Muscle of leg (tissue), 11 donors: ENCODE measurements around the gene SMCO1. TPM values are rescaled to one million over a fixed set of nuclear protein-coding genes. Genes with fewer than 3 reads are reported as not detected.
"Not testable (repeated sequence)": the region's sequence is repeated elsewhere in the genome, so short reads cannot be mapped to it uniquely, and the experiment has no call there.

Experiments used
- DNase-seq: peaks from one replicate; pipeline ENCODE4 v3.0.0; 2013
- H3K27ac ChIP-seq: one replicate; pipeline ENCODE4 v1.5.1; 2013; ENCODE audit warnings: mild to moderate bottlenecking, low read length, control low read depth
- H3K27me3 ChIP-seq: one replicate; pipeline ENCODE4 v1.6.1; 2013; ENCODE audit warnings: low read length; ENCODE audit not compliant: control insufficient read depth, insufficient read depth
- H3K36me3 ChIP-seq: one replicate; pipeline ENCODE4 v1.6.1; 2013; ENCODE audit warnings: low read length; ENCODE audit not compliant: control insufficient read depth, insufficient read depth
- H3K4me1 ChIP-seq: one replicate; pipeline ENCODE4 v1.6.1; 2013; ENCODE audit warnings: low read length; ENCODE audit not compliant: control insufficient read depth, insufficient read depth
- H3K4me3 ChIP-seq: one replicate; pipeline ENCODE4 v1.5.1; 2013; ENCODE audit warnings: low read length, control low read depth
- H3K9me3 ChIP-seq: replicated peaks from 2 replicates; pipeline ENCODE4 v1.6.1; 2013; ENCODE audit warnings: low read depth, low read length; ENCODE audit not compliant: control insufficient read depth
- WGBS: methylation state at CpG from one replicate; pipeline ENCODE4 v1.1.5; 2013; ENCODE audit warnings: missing lambda C conversion rate; ENCODE audit not compliant: insufficient coverage; 5-methylcytosine and 5-hydroxymethylcytosine counted together
- polyA plus RNA-seq, 8 donors: library from polyadenylated mRNA; unstranded; fragments of 120-200 nt; gene quantifications; one replicate each; pipeline versions ENCODE4 v1.2.1 to v1.2.3, GENCODE V29; 2013; ENCODE audit warnings: inconsistent platforms in 1 of 8, low replicate concordance in 1 of 8; ENCODE audit not compliant: insufficient read length in 8 of 8, insufficient read depth in 1 of 8
- total RNA-seq: library from RNA; stranded (reverse); fragments of 120-200 nt; gene quantifications from one replicate; pipeline ENCODE4 v1.2.4, GENCODE V29; 2013

SMCO1 gene
- total and polyA plus RNA-seq, 9 donors: 1.2 to 4.1 (median 1.8) TPM

DNA sequence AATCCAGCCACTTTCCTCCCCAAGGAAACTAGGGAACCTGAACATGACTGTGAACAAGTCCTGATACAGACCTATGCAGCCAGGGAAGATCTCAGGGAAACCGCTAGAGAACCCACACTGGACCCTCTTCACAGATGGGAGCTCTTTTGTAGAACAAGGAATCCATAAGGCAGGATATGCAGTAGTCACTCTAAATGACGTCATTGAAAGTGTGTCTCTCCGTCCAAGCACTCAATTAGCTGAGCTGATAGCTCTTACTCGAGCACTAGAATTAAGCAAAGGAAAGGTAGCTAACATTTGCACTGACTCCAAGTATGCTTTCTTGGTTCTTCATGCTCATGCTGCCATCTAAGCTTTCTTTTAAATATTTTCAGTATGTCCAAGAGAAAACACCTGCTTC, 10.0 kb upstream of the SMCO1 start:
- Histone ChIP-seq H3K27me3 (peaks cover 4% of the 10 kb centered on the region), H3K27ac (no peak overlapping the region), H3K4me1 (peaks cover 3% of the 10 kb centered on the region), H3K9me3 (peaks cover 14% of the 10 kb centered on the region), H3K36me3 (no peaks in the 10 kb centered on the region), H3K4me3 (no peak overlapping the region)
- 73% methylated on average over 3 of the region's 4 CpGs for WGBS
- DNase-seq: no peak

DNA sequence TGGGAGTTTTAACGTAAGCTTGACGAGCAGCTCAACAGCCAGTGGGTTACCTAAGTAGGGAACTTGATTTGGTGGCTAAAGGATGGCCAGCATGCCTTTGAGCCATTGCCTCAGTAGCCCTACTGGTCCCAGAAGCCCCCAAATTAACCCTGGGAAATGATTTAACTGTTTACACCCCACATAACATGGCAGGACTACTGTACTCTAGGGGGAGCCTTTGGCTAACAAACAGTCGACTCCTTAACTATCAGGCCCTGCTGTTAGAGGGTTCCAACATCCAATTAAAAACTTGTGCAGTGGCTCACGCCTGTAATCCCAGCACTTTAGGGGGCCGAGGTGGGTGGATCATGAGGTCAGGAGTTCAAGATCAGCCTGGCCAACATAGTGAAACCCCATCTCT, 9.4 kb upstream of the SMCO1 start:
- peaks cover 21% of the 10 kb centered on the region for H3K9me3 ChIP-seq
- no peaks in the 10 kb centered on the region for H3K36me3 ChIP-seq
- no peak overlapping the region for H3K4me3 ChIP-seq
- no peak for DNase-seq
- peaks cover 4% of the 10 kb centered on the region for H3K27me3 ChIP-seq
- peaks cover 3% of the 10 kb centered on the region for H3K4me1 ChIP-seq
- H3K27ac ChIP-seq: no peak overlapping the region
- WGBS: 81% methylated on average over 3 of the region's 5 CpGs

DNA sequence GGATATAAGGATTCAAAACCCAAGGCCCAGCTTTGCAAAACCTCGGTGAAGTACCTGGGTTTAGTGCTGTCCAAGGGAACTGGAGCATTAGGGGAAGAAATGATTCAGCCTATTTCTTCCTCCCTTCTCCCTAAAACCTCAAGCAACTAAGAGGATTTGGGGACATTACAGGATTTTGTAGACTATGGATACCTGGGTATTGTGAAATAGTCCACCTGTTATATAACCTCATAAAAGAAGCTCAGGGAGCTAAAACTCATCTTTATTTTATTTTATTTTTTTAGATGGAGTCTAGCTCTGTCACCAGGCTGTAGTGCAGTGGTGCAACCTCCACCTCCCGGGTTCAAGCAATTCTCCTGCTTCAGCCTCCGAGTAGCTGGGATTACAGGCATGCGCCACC, 8.7 kb upstream of the SMCO1 start:
- H3K4me1 ChIP-seq: no peaks in the 10 kb centered on the region
- no peak overlapping the region for H3K4me3 ChIP-seq
- WGBS: no CpG with 5 or more reads among the region's 4 CpGs
- no peaks in the 10 kb centered on the region for H3K36me3 ChIP-seq
- H3K27me3 ChIP-seq: peaks cover under 1% of the 10 kb centered on the region
- H3K27ac ChIP-seq: no peak overlapping the region
- no peak for DNase-seq
- peaks cover 27% of the 10 kb centered on the region for H3K9me3 ChIP-seq

DNA sequence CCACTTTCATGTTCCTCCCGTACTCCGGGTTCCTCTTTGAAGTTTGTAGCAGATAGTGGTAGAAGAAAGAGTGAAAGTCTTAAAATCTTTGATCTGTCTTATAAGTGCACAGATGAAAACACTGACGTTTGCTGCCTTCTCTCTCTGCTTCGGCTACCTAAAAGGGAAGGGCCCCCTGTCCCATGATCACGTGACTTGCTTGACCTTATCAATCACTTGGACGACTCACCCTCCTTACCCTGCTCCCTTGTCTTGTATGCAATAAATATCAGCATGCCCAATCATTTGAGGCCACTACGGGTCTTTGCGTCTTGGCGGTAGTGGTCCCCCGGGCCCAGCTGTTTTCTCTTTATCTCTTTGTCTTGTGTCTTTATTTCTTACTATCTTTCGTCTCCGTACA, 6.1 kb upstream of the SMCO1 start:
- H3K27ac ChIP-seq, H3K36me3 ChIP-seq, DNase-seq, H3K27me3 ChIP-seq, H3K4me3 ChIP-seq, H3K4me1 ChIP-seq: not testable (repeated sequence)
- peaks cover 46% of the 10 kb centered on the region for H3K9me3 ChIP-seq
- WGBS: 92% methylated on average over 7 of the region's 12 CpGs

DNA sequence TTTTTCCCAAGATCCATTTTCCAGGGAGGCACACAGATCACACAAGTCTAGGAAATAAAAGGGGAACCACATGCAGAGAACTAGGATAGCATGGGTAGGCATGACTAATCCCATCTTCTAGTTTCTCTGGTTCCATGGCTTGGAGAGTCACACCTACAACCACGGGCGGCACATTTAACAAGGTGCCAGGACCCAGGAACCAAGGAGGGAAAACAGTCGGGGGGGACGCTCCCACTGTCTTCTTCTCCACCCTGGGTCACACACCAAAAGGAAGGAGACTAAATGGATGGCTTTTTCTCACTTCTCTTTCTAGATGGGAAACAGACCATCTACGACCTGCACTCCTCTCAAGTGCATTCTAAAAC, 4.6 kb upstream of the SMCO1 start:
- Histone ChIP-seq H3K4me1 (no peaks in the 10 kb centered on the region), H3K4me3 (no peak overlapping the region), H3K27me3 (no peaks in the 10 kb centered on the region), H3K27ac (no peak overlapping the region), H3K9me3 (peaks cover 48% of the 10 kb centered on the region), H3K36me3 (no peaks in the 10 kb centered on the region)
- WGBS: 80% methylated on average over 3 of the region's 5 CpGs
- DNase-seq: peak; percentile 8

DNA sequence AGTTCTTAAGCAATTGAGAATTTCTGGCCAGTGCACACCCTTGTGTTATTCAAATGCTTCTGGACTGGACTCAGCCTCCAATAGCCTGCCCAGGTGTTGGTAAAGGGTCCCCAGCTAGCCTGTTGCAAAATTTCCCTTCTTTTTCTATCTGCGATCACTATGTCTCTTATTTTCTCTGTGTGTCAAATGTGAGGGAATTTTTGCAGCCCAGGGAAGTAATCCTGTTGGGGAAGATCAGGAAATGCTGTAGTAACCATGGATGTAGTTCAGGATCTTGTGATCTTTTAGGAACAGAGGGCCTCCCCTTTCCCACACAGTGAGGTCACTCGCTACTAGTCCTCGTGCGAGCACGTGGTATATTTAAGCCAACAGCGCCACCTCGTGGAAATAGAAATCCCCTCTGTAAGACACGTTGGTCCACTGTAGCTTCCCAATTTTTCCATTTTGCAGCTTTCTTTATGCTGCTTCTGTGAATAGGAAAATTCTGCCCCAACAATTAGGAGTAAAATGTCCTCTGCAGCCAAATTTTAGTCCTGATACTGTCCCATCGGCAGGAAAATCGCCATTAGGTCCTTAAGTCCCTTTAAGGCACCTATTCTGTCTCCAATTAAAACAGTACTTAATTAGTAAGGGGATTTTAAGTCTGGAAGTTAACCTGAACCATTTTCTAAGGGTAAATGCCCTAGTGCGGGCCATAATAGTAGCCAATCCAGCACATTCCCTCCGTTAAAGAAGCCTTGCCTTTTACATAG, 4.0 kb upstream of the SMCO1 start:
- H3K36me3 ChIP-seq: no peaks in the 10 kb centered on the region
- peak; percentile 9 for DNase-seq
- no peaks in the 10 kb centered on the region for H3K27me3 ChIP-seq
- WGBS: 70% methylated on average over 2 of the region's 12 CpGs
- H3K4me1 ChIP-seq: no peaks in the 10 kb centered on the region
- peaks cover 48% of the 10 kb centered on the region for H3K9me3 ChIP-seq
- H3K4me3 ChIP-seq: no peak overlapping the region
- H3K27ac ChIP-seq: no peak overlapping the region

DNA sequence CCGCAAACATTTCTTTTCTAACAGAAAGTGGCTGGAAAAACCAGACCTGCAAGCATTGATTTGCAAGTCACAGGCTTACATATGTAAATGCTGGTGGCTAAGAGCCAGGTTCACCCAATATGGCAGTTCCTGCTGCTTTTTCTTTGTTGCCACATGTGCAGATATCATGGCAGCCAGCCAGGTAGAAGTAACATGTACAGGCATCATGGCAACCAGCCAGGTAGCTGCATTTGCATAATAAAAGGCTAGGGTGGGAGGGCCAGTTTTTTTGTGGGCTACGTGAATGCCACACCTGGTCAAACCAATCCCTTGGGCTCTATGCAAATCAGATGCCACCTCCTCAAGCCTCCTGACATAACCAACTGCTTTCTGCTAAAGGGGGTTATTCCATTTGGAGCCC, 2.8 kb upstream of the SMCO1 start:
- Histone ChIP-seq H3K9me3 (peaks cover 48% of the 10 kb centered on the region), H3K4me1 (no peaks in the 10 kb centered on the region), H3K36me3 (no peaks in the 10 kb centered on the region), H3K4me3 (no peak overlapping the region), H3K27me3 (no peaks in the 10 kb centered on the region), H3K27ac (no peak overlapping the region)
- WGBS: no CpG with 5 or more reads among the region's 2 CpGs
- no peak for DNase-seq

DNA sequence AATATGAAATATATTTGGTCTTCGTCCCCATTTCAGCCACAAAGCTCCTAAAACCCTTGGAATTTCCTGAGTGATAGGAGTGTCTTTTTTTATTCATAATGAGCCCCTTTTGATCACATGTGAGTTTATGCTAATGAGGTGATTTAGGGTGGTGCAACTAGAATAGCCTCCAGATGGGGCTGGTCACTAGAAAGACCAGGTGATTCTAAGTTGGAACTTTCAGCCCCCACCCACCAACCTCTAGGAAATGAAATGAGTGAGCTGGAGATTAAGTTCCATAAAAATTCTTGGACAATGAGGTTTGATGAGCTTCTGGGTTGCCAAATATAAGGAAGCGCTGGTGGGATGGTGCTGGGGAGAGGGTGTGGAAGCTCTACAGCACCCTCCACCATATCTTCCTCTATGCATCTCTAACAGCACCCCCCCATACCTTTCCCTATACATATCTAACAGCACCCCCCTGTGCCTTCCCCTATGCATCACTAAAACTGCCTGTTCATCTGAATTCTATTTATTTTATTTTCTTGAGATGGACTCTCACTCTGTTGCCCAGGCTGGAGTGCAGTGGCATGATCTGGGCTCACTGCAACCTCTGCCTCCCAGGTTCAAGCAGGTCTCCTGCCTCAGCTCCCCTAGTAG, 2.1 kb upstream of the SMCO1 start:
- Histone ChIP-seq H3K27me3 (no peaks in the 10 kb centered on the region), H3K9me3 (peaks cover 45% of the 10 kb centered on the region), H3K4me3 (no peak overlapping the region), H3K27ac (no peak overlapping the region), H3K36me3 (no peaks in the 10 kb centered on the region), H3K4me1 (no peaks in the 10 kb centered on the region)
- WGBS: no CpG with 5 or more reads among the region's 2 CpGs
- DNase-seq: no peak

DNA sequence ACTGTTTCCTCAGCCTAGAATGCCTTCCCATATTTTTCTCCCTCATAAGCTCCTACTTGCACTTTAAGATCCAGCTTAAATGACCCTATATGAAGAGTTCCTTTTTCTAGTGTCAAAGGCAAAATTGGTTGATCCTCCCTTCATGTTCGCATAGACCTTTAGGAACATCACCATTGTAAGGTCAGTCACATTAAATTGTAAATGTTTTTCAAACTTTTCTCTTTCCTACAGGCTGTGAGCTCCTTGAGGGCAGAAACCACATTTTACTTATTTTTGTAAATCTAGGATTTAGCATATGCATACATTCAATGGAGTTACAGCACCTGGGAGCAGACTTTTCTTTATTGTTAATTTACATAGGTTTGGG, 813 bp downstream of the SMCO1 start:
- Histone ChIP-seq H3K9me3 (peaks cover 26% of the 10 kb centered on the region), H3K4me1 (no peaks in the 10 kb centered on the region), H3K36me3 (no peaks in the 10 kb centered on the region), H3K27ac (no peak overlapping the region), H3K27me3 (peaks cover 5% of the 10 kb centered on the region), H3K4me3 (no peak overlapping the region)
- WGBS: no CpG with 5 or more reads among the region's 1 CpG
- no peak for DNase-seq

DNA sequence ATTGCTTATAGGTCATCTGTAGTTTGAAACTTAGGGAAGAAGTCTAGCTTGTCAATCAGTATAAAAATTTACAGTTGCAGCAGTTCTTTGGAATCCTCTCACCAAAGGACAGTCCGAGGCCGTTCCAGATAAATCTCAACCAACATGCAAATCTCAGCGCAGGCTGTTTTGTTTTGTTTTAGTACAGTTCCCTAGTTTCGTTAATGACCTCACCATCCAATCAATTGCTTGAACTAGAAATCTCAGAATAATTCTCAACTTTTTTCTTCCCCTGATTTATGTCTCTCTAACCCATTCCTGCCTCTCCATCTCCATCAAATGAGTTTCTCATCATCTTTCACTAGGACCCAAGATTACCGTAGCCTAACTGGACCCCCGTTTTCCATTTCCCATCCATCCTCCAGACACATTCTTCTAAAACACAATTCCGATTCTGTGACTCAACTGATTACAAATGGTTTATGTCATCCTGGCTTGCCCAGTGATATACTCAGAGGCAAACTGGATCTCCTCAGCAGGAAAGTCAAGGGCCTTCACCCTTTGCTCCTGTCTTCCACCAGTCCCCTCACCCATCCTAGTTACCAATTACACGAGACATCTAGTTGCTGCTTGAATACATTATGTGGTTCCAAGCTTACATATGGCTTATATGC, 1.3 kb downstream of the SMCO1 start:
- Histone ChIP-seq H3K9me3 (peaks cover 21% of the 10 kb centered on the region), H3K36me3 (no peaks in the 10 kb centered on the region), H3K4me3 (no peak overlapping the region), H3K27ac (no peak overlapping the region), H3K27me3 (peaks cover 5% of the 10 kb centered on the region), H3K4me1 (no peaks in the 10 kb centered on the region)
- 92% methylated on average over 5 of the region's 8 CpGs for WGBS
- DNase-seq: no peak
